Measurements from ENCODE around the gene FOXP4. TPM values are rescaled to one million over a fixed set of nuclear protein-coding genes. Genes with fewer than 3 reads are reported as not detected.

The FOXP4 gene
- polyA plus RNA-seq, 1 of the 3 experiments (the other 2 are of a cell fraction): 7.3 TPM

DNA sequence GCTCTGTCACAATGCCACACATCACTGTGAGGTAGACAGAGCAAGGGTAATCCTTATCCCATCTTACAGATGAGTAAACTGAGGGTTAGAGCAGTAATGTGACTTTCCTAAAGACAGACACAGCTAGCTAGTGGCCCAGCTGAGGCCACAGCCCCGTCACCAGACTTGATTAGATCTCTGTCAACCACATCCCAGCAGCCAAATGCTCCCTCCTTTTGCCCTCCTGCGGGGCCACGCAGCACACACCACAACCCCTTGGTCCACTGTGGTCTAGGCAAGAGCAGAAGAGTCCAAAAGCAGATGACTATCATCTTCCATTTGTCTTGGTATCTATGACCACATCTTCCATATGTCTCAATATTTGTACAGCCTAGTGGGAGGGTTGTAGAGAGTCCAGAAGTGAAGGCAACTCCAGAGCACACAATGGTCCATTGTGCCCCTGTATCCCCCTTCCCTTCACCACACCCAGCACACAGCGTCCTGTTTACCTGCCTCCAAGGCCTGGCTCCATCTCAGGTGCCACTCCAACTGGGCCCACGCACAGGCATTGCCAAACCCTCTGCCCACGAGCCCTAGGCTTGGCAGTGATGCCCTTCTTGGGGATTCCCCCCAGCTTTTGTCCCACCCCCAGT is 47.1 kb upstream of the FOXP4 start:
- Histone ChIP-seq H3K9me2 (no peaks in the 10 kb centered on the region), H3K27ac (ENCODE audit: low read depth in 2 of 2, low read length in 1 of 2) (no peak overlapping the region), H4K20me1 (ENCODE audit: insufficient read depth) (no peaks in the 10 kb centered on the region), H3K36me3 (replicated peaks in 1 of 2; ENCODE audit: control insufficient read depth in 1 of 2, insufficient read depth in 2 of 2, low read length in 1 of 2) (no peaks in the 10 kb centered on the region), H3K27me3 (ENCODE audit: insufficient read depth) (no peaks in the 10 kb centered on the region; the same call in 1 of the 2 replicates), H3K4me1 (ENCODE audit: control insufficient read depth in 1 of 2, insufficient read depth in 2 of 2, low read depth in 1 of 2, low read length in 1 of 2) (peaks cover 0 to 2% of the 10 kb centered on the region in 2 experiments; a peak in 2 of 4 replicates), H3F3A (replicated peaks; ENCODE audit: insufficient read depth) (peaks cover 3% of the 10 kb centered on the region), H3K79me2 (ENCODE audit: insufficient read depth) (no peaks in the 10 kb centered on the region), H2AFZ (ENCODE audit: low read depth) (no peak overlapping the region), H3K9me3 (no peaks in the 10 kb centered on the region), H3K9ac (no peak overlapping the region), H3K4me2 (no peak overlapping the region), H3K4me3 (ENCODE audit: low read depth in 2 of 2, low read length in 1 of 2) (no peak overlapping the region)
- CTCF ChIA-PET: interaction anchor here (1.1 kb wide), 1 partner anchor 104 kb away, joined by 3 read pairs; no protein-coding TSS in a partner anchor
- POLR2A ChIA-PET: no interaction called here
- no peak for DNase-seq
- 97% methylated on average over 6 of the region's 6 CpGs for WGBS (ENCODE audit: low lambda C conversion rate)
- TF ChIP-seq, protein P1, sequence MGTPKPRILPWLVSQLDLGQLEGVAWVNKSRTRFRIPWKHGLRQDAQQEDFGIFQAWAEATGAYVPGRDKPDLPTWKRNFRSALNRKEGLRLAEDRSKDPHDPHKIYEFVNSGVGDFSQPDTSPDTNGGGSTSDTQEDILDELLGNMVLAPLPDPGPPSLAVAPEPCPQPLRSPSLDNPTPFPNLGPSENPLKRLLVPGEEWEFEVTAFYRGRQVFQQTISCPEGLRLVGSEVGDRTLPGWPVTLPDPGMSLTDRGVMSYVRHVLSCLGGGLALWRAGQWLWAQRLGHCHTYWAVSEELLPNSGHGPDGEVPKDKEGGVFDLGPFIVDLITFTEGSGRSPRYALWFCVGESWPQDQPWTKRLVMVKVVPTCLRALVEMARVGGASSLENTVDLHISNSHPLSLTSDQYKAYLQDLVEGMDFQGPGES (IDR thresholded peaks at IDR 0.05; ENCODE audit: low read depth, low read length): no peak
- TF ChIP-seq YY1 (IDR thresholded peaks at IDR 0.05; ENCODE audit: low read depth): no peak
- no peak for TF ChIP-seq MXI1 (IDR thresholded peaks at IDR 0.05; ENCODE audit: low read depth, low read length)
- no peak for TF ChIP-seq RAD21 (IDR thresholded peaks at IDR 0.05; ENCODE audit: low read length)
- TF ChIP-seq, protein P2, sequence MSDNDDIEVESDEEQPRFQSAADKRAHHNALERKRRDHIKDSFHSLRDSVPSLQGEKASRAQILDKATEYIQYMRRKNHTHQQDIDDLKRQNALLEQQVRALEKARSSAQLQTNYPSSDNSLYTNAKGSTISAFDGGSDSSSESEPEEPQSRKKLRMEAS (IDR thresholded peaks at IDR 0.05; ENCODE audit: low read depth): no peak

GRCh38 chr6:41500561-41500960 is 45.6 kb upstream of the FOXP4 start:
- H3K9me2 ChIP-seq: no peaks in the 10 kb centered on the region
- H4K20me1 ChIP-seq (ENCODE audit: insufficient read depth): no peaks in the 10 kb centered on the region
- CTCF ChIA-PET: interaction anchor here (1.2 kb wide), 1 partner anchor 76 kb away, joined by 3 read pairs; no protein-coding TSS in a partner anchor
- DNase-seq: no peak
- TF ChIP-seq NFIC (IDR thresholded peaks at IDR 0.05; ENCODE audit: borderline replicate concordance) (no peak), ELF1 (IDR thresholded peaks at IDR 0.05) (no peak), POLR2AphosphoS5 (IDR thresholded peaks at IDR 0.05; ENCODE audit: low read depth, low read length) (no peak), GATA2 (CRISPR knock-in tag; IDR thresholded peaks at IDR 0.05) (no peak), TAF1 (IDR thresholded peaks at IDR 0.05; ENCODE audit: borderline replicate concordance, low read depth, low read length) (no peak), FOSL2 (IDR thresholded peaks at IDR 0.05; ENCODE audit: borderline replicate concordance, low read depth) (no peak), JUND (IDR thresholded peaks at IDR 0.05) (no peak), YY1 (IDR thresholded peaks at IDR 0.05; ENCODE audit: low read depth) (no peak), RFX5 (IDR thresholded peaks at IDR 0.05; ENCODE audit: low read length) (no peak), REST (IDR thresholded peaks at IDR 0.05; ENCODE audit: low read depth, low read length) (no peak), EZH2phosphoT487 (IDR thresholded peaks at IDR 0.05; ENCODE audit: borderline replicate concordance, low read depth) (no peak)
- TF ChIP-seq, protein P3, sequence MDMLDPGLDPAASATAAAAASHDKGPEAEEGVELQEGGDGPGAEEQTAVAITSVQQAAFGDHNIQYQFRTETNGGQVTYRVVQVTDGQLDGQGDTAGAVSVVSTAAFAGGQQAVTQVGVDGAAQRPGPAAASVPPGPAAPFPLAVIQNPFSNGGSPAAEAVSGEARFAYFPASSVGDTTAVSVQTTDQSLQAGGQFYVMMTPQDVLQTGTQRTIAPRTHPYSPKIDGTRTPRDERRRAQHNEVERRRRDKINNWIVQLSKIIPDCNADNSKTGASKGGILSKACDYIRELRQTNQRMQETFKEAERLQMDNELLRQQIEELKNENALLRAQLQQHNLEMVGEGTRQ (IDR thresholded peaks at IDR 0.05; ENCODE audit: borderline replicate concordance, low read depth, low read length): no peak
- TF ChIP-seq, protein P1 (IDR thresholded peaks at IDR 0.05; ENCODE audit: low read depth, low read length): no peak
- H3K9ac ChIP-seq: no peak overlapping the region
- no peaks in the 10 kb centered on the region; the same call in 1 of the 2 replicates for H3K27me3 ChIP-seq (ENCODE audit: insufficient read depth)
- 70% methylated on average over 3 of the region's 3 CpGs for WGBS (ENCODE audit: low lambda C conversion rate)
- no peak overlapping the region for H3K27ac ChIP-seq (ENCODE audit: low read depth in 2 of 2, low read length in 1 of 2)
- no peak overlapping the region for H3K4me3 ChIP-seq (ENCODE audit: low read depth in 2 of 2, low read length in 1 of 2)
- POLR2A ChIA-PET: no interaction called here
- H3K9me3 ChIP-seq: no peaks in the 10 kb centered on the region
- H3K4me2 ChIP-seq: no peak overlapping the region
- no peaks in the 10 kb centered on the region for H3K79me2 ChIP-seq (ENCODE audit: insufficient read depth)
- peaks cover 0 to 13% of the 10 kb centered on the region in 2 experiments; a peak in 2 of 4 replicates for H3K4me1 ChIP-seq (ENCODE audit: control insufficient read depth in 1 of 2, insufficient read depth in 2 of 2, low read depth in 1 of 2, low read length in 1 of 2)
- no peaks in the 10 kb centered on the region for H3K36me3 ChIP-seq (replicated peaks in 1 of 2; ENCODE audit: control insufficient read depth in 1 of 2, insufficient read depth in 2 of 2, low read length in 1 of 2)
- H3F3A ChIP-seq (replicated peaks; ENCODE audit: insufficient read depth): peaks cover 3% of the 10 kb centered on the region
- no peak overlapping the region for H2AFZ ChIP-seq (ENCODE audit: low read depth)
